ENCODE results near the gene SIAH1.
A peak's percentile ranks its signal among the peaks of the same experiment; 100 is the strongest.
"Not testable (repeated sequence)": the region's sequence is repeated elsewhere in the genome, so short reads cannot be mapped to it uniquely, and the experiment has no call there.

The SIAH1 gene

GRCh38 chr16:48332978-48333377, 52.2 kb downstream of the SIAH1 start:
- DNase-seq (ENCODE audit: low read depth): no peak

- DNase-seq (ENCODE audit: low read depth): no peak
Observed at GRCh38 chr16:48330841-48331192, 54.4 kb downstream of the SIAH1 start.

- no peak for DNase-seq (ENCODE audit: low read depth)
Observed at GRCh38 chr16:48330189-48330840, 54.9 kb downstream of the SIAH1 start.

- DNase-seq (ENCODE audit: low read depth): no peak
Observed at GRCh38 chr16:48329138-48329537, 56.1 kb downstream of the SIAH1 start.

- DNase-seq (ENCODE audit: low read depth): no peak
Observed at GRCh38 chr16:48326915-48327314, 58.3 kb downstream of the SIAH1 start.

- DNase-seq (ENCODE audit: low read depth): peak; percentile 60
Observed at GRCh38 chr16:48323783-48324775, 61.1 kb downstream of the SIAH1 start.

GRCh38 chr16:48321317-48322036, 63.7 kb downstream of the SIAH1 start:
- DNase-seq (ENCODE audit: low read depth): peak; percentile 36

GRCh38 chr16:48318630-48319029, 66.6 kb downstream of the SIAH1 start:
- DNase-seq (ENCODE audit: low read depth): peak; percentile 74

GRCh38 chr16:48317614-48318315, 67.4 kb downstream of the SIAH1 start:
- peak; percentile 84 for DNase-seq (ENCODE audit: low read depth)

GRCh38 chr16:48317026-48317425, 68.2 kb downstream of the SIAH1 start:
- peak; percentile 7 for DNase-seq (ENCODE audit: low read depth)

GRCh38 chr16:48313905-48314304, 71.3 kb downstream of the SIAH1 start:
- DNase-seq (ENCODE audit: low read depth): not testable (repeated sequence)

- no peak for DNase-seq (ENCODE audit: low read depth)
Observed at GRCh38 chr16:48310908-48311641, 74.1 kb downstream of the SIAH1 start.
